Dendritic cell treated with granulocyte-macrophage colony-stimulating factor and Interleukin-4, amounts not matched to agents 40 ng/mL and 50 ng/mL, for 4 days (primary cell): ENCODE data around the gene NHERF2.

Source experiments
- H3K27ac Mint-ChIP-seq: one replicate; pipeline ENCODE4 v1.8.0; 2022; ENCODE audit warnings: mild to moderate bottlenecking, mixed read lengths
- H3K27me3 Mint-ChIP-seq: one replicate; pipeline ENCODE4 v1.8.0; 2022; ENCODE audit warnings: mild to moderate bottlenecking, mixed read lengths
- H3K36me3 Mint-ChIP-seq: one replicate; pipeline ENCODE4 v1.8.0; 2022; ENCODE audit warnings: low read depth, mixed read lengths
- H3K4me1 Mint-ChIP-seq: one replicate; pipeline ENCODE4 v1.8.0; 2022; ENCODE audit warnings: low read depth, mixed read lengths
- H3K4me3 Mint-ChIP-seq: one replicate; pipeline ENCODE4 v1.8.0; 2022; ENCODE audit warnings: mild to moderate bottlenecking, moderate library complexity, mixed read lengths
- H3K9me3 Mint-ChIP-seq: one replicate; pipeline ENCODE4 v1.8.0; 2022; ENCODE audit warnings: mixed read lengths
- intact Hi-C: fragments of 100-400 bp; cut with micrococcal nuclease; formaldehyde crosslinking; loops from one replicate; pipeline ENCODE4 v1.15.0; 2022

The NHERF2 gene

GRCh38 chr16:2082983-2083364, 56.3 kb downstream of the NHERF2 start:
- H3K9me3 Mint-ChIP-seq: no peaks in the 10 kb centered on the region
- H3K27ac Mint-ChIP-seq: no peak overlapping the region
- peaks cover 100% of the 10 kb centered on the region for H3K36me3 Mint-ChIP-seq
- no peaks in the 10 kb centered on the region for H3K4me1 Mint-ChIP-seq
- intact Hi-C loops: no loop called here
- no peak overlapping the region for H3K4me3 Mint-ChIP-seq
- no peaks in the 10 kb centered on the region for H3K27me3 Mint-ChIP-seq

- Mint-ChIP-seq H3K9me3 (no peaks in the 10 kb centered on the region), H3K4me3 (no peak overlapping the region), H3K27ac (no peak overlapping the region), H3K36me3 (peaks cover 100% of the 10 kb centered on the region), H3K27me3 (no peaks in the 10 kb centered on the region), H3K4me1 (no peaks in the 10 kb centered on the region)
- intact Hi-C loops: no loop called here
These were observed 56.7 kb downstream of the NHERF2 start for GRCh38 chr16:2083409-2083808.

GRCh38 chr16:2083876-2084780, 57.4 kb downstream of the NHERF2 start:
- Mint-ChIP-seq H3K27ac (no peak overlapping the region), H3K9me3 (no peaks in the 10 kb centered on the region), H3K36me3 (peaks cover 100% of the 10 kb centered on the region), H3K4me1 (no peaks in the 10 kb centered on the region), H3K27me3 (no peaks in the 10 kb centered on the region), H3K4me3 (no peak overlapping the region)
- intact Hi-C loops: no loop called here

GRCh38 chr16:2084895-2085625, 58.4 kb downstream of the NHERF2 start:
- intact Hi-C loops: no loop called here
- Mint-ChIP-seq H3K4me1 (no peaks in the 10 kb centered on the region), H3K27ac (no peak overlapping the region), H3K9me3 (no peaks in the 10 kb centered on the region), H3K27me3 (no peaks in the 10 kb centered on the region), H3K4me3 (no peak overlapping the region), H3K36me3 (peaks cover 100% of the 10 kb centered on the region)

- Mint-ChIP-seq H3K9me3 (no peaks in the 10 kb centered on the region), H3K4me1 (no peaks in the 10 kb centered on the region), H3K4me3 (no peak overlapping the region), H3K27ac (no peak overlapping the region), H3K36me3 (peaks cover 100% of the 10 kb centered on the region), H3K27me3 (no peaks in the 10 kb centered on the region)
- intact Hi-C loops: no loop called here
These were observed 59.0 kb downstream of the NHERF2 start for GRCh38 chr16:2085669-2086068.

- Mint-ChIP-seq H3K36me3 (peaks cover 99% of the 10 kb centered on the region), H3K27ac (no peak overlapping the region), H3K4me3 (no peak overlapping the region), H3K4me1 (no peaks in the 10 kb centered on the region), H3K9me3 (no peaks in the 10 kb centered on the region), H3K27me3 (no peaks in the 10 kb centered on the region)
- intact Hi-C loops: no loop called here
These were observed 59.5 kb downstream of the NHERF2 start for GRCh38 chr16:2086106-2086742.

GRCh38 chr16:2086812-2087747, 60.4 kb downstream of the NHERF2 start:
- no peak overlapping the region for H3K4me3 Mint-ChIP-seq
- no peaks in the 10 kb centered on the region for H3K4me1 Mint-ChIP-seq
- H3K27me3 Mint-ChIP-seq: no peaks in the 10 kb centered on the region
- no peaks in the 10 kb centered on the region for H3K9me3 Mint-ChIP-seq
- H3K27ac Mint-ChIP-seq: no peak overlapping the region
- intact Hi-C loops: no loop called here
- H3K36me3 Mint-ChIP-seq: peaks cover 99% of the 10 kb centered on the region

GRCh38 chr16:2087748-2088631, 61.3 kb downstream of the NHERF2 start:
- Mint-ChIP-seq H3K36me3 (peaks cover 99% of the 10 kb centered on the region), H3K9me3 (no peaks in the 10 kb centered on the region)

More at GRCh38 chr16:2087748-2088631, 61.3 kb downstream of the NHERF2 start:
- Mint-ChIP-seq H3K4me1 (no peaks in the 10 kb centered on the region), H3K27me3 (no peaks in the 10 kb centered on the region), H3K4me3 (no peak overlapping the region), H3K27ac (no peak overlapping the region)
- intact Hi-C loops: no loop called here
